ENCODE results near the gene DNAJC11. TPM values are rescaled to one million over a fixed set of nuclear protein-coding genes. Genes with fewer than 3 reads are reported as not detected.

Gene DNAJC11
- total and polyA plus RNA-seq, 9 donors: 26.9 to 41.0 (median 34.4) TPM

GRCh38 chr1:6731905-6732304, 30.3 kb upstream of the DNAJC11 start:
- H3K27ac ChIP-seq (ENCODE audit: low read length): no peak overlapping the region
- WGBS (ENCODE audit: insufficient coverage): no CpG with 5 or more reads among the region's 3 CpGs
- H3K27me3 ChIP-seq (ENCODE audit: control insufficient read depth, insufficient read depth, low read length): peaks cover 11% of the 10 kb centered on the region
- no peaks in the 10 kb centered on the region for H3K9me3 ChIP-seq (replicated peaks; ENCODE audit: control insufficient read depth, low read depth, low read length)
- DNase-seq: no peak
- no peaks in the 10 kb centered on the region for H3K36me3 ChIP-seq (ENCODE audit: control insufficient read depth, insufficient read depth, low read length)
- no peaks in the 10 kb centered on the region for H3K4me1 ChIP-seq (ENCODE audit: control insufficient read depth, insufficient read depth, low read length)
- no peak overlapping the region for H3K4me3 ChIP-seq (ENCODE audit: low read length)

GRCh38 chr1:6730880-6731279, 29.3 kb upstream of the DNAJC11 start:
- no peaks in the 10 kb centered on the region for H3K36me3 ChIP-seq (ENCODE audit: control insufficient read depth, insufficient read depth, low read length)
- no peaks in the 10 kb centered on the region for H3K9me3 ChIP-seq (replicated peaks; ENCODE audit: control insufficient read depth, low read depth, low read length)
- peaks cover 11% of the 10 kb centered on the region for H3K27me3 ChIP-seq (ENCODE audit: control insufficient read depth, insufficient read depth, low read length)
- 80% methylated on average over 4 of the region's 6 CpGs for WGBS (ENCODE audit: insufficient coverage)
- H3K4me1 ChIP-seq (ENCODE audit: control insufficient read depth, insufficient read depth, low read length): no peaks in the 10 kb centered on the region
- H3K27ac ChIP-seq (ENCODE audit: low read length): no peak overlapping the region
- no peak for DNase-seq
- H3K4me3 ChIP-seq (ENCODE audit: low read length): no peak overlapping the region

DNA sequence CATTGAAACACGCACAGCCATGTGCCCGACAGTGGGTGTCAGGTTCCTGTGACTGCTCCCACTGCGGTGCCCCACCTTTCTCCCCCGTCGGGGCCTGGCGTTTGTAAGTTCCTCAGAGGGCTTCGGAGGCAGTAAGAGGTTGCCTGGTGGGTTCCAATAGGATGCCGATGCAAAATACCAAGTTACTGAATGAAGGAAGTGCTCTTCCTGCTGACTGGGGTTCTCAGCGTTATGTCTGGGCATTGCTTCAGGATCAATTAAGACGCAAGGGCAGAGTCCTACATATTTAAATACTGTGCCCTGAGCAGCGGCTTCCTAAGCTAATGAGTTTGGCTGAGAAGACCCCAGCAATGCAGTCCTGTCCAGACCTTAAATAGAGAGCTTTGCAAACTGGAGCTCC, 28.9 kb upstream of the DNAJC11 start:
- peaks cover 8% of the 10 kb centered on the region for H3K27me3 ChIP-seq (ENCODE audit: control insufficient read depth, insufficient read depth, low read length)
- WGBS (ENCODE audit: insufficient coverage): 26% methylated on average over 11 of the region's 11 CpGs
- H3K36me3 ChIP-seq (ENCODE audit: control insufficient read depth, insufficient read depth, low read length): no peaks in the 10 kb centered on the region
- no peak overlapping the region for H3K4me3 ChIP-seq (ENCODE audit: low read length)
- H3K27ac ChIP-seq (ENCODE audit: low read length): no peak overlapping the region
- DNase-seq: no peak
- no peaks in the 10 kb centered on the region for H3K4me1 ChIP-seq (ENCODE audit: control insufficient read depth, insufficient read depth, low read length)
- H3K9me3 ChIP-seq (replicated peaks; ENCODE audit: control insufficient read depth, low read depth, low read length): no peaks in the 10 kb centered on the region

DNA sequence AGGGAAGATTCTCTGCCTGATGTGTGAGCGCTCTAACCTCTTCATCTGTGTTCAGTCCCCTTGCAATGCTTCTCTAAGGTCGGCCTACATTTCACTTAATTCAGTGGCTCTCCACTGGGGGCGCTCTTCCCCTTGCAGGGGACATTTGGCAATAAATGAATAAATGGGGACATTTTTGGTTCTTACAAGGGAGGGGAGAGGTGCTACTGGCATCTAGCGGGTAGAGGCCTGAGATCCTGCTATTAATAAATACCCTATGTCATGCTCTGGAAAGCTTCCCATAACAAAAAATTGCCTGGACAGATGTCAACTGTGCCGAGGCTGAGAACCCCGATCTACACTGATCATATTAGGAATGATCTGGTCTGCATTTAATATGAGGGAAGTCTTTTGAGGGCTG, 25.9 kb upstream of the DNAJC11 start:
- Histone ChIP-seq H3K36me3 (ENCODE audit: control insufficient read depth, insufficient read depth, low read length) (no peaks in the 10 kb centered on the region), H3K9me3 (replicated peaks; ENCODE audit: control insufficient read depth, low read depth, low read length) (no peaks in the 10 kb centered on the region), H3K4me3 (ENCODE audit: low read length) (no peak overlapping the region), H3K4me1 (ENCODE audit: control insufficient read depth, insufficient read depth, low read length) (no peaks in the 10 kb centered on the region), H3K27ac (ENCODE audit: low read length) (no peak overlapping the region), H3K27me3 (ENCODE audit: control insufficient read depth, insufficient read depth, low read length) (peaks cover 8% of the 10 kb centered on the region)
- WGBS (ENCODE audit: insufficient coverage): no CpG with 5 or more reads among the region's 6 CpGs
- DNase-seq: peak; percentile 38

- Histone ChIP-seq H3K4me3 (ENCODE audit: low read length) (no peak overlapping the region), H3K27ac (ENCODE audit: low read length) (no peak overlapping the region), H3K36me3 (ENCODE audit: control insufficient read depth, insufficient read depth, low read length) (no peaks in the 10 kb centered on the region), H3K4me1 (ENCODE audit: control insufficient read depth, insufficient read depth, low read length) (no peaks in the 10 kb centered on the region), H3K9me3 (replicated peaks; ENCODE audit: control insufficient read depth, low read depth, low read length) (no peaks in the 10 kb centered on the region), H3K27me3 (ENCODE audit: control insufficient read depth, insufficient read depth, low read length) (peaks cover 8% of the 10 kb centered on the region)
- DNase-seq: no peak
- 93% methylated on average over 6 of the region's 7 CpGs for WGBS (ENCODE audit: insufficient coverage)
Observed at GRCh38 chr1:6726253-6726652, 24.6 kb upstream of the DNAJC11 start.

- Histone ChIP-seq H3K27me3 (ENCODE audit: control insufficient read depth, insufficient read depth, low read length) (peaks cover 4% of the 10 kb centered on the region), H3K27ac (ENCODE audit: low read length) (no peak overlapping the region), H3K4me3 (ENCODE audit: low read length) (no peak overlapping the region), H3K36me3 (ENCODE audit: control insufficient read depth, insufficient read depth, low read length) (no peaks in the 10 kb centered on the region), H3K4me1 (ENCODE audit: control insufficient read depth, insufficient read depth, low read length) (no peaks in the 10 kb centered on the region), H3K9me3 (replicated peaks; ENCODE audit: control insufficient read depth, low read depth, low read length) (no peaks in the 10 kb centered on the region)
- DNase-seq: no peak
- 80% methylated on average over 5 of the region's 9 CpGs for WGBS (ENCODE audit: insufficient coverage)
Observed at GRCh38 chr1:6724517-6725141, 23.0 kb upstream of the DNAJC11 start.

DNA sequence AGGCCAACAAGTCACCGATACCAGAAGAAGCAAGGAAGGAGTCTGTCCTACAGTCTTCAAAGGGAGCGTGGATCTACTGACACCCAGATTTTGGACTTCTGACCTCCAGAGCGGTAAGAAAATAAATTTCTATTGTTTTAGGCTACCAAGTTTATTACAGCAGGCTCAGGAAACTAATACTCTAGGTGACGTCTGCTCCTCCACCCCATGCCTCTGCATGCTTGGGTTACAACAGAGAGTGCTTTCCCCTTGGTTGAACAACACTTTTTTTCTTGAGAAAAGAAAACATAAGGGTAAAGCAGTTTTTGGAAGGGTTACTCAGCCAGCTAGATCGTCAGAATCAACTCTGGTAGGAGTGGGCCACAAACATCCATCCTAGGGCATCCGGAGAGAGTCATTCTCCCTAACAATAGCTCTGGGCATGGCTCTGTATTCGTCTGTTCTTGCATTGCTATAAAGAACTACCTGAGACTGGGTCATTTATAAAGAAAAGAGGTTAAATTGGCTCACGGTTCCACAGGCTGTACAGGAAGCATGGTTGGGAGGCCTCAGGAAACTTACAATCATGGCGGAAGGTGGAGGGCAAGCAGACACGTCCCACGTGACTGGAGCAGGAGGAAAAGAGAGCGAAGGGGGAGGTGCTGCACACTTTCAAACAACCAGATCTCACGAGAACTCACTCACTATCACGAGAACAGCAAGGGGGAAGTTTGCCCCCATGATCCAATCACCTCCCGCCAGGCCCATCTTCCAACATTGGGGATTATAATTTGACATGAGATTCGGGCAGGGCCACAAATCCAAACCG, 22.2 kb upstream of the DNAJC11 start:
- Histone ChIP-seq H3K27ac (ENCODE audit: low read length) (no peak overlapping the region), H3K27me3 (ENCODE audit: control insufficient read depth, insufficient read depth, low read length) (no peaks in the 10 kb centered on the region), H3K36me3 (ENCODE audit: control insufficient read depth, insufficient read depth, low read length) (no peaks in the 10 kb centered on the region), H3K4me3 (ENCODE audit: low read length) (no peak overlapping the region), H3K4me1 (ENCODE audit: control insufficient read depth, insufficient read depth, low read length) (no peaks in the 10 kb centered on the region), H3K9me3 (replicated peaks; ENCODE audit: control insufficient read depth, low read depth, low read length) (no peaks in the 10 kb centered on the region)
- 83% methylated on average over 7 of the region's 17 CpGs for WGBS (ENCODE audit: insufficient coverage)
- DNase-seq: no peak

- peaks cover 3% of the 10 kb centered on the region for H3K27me3 ChIP-seq (ENCODE audit: control insufficient read depth, insufficient read depth, low read length)
- WGBS (ENCODE audit: insufficient coverage): no CpG with 5 or more reads among the region's 1 CpG
- no peaks in the 10 kb centered on the region for H3K36me3 ChIP-seq (ENCODE audit: control insufficient read depth, insufficient read depth, low read length)
- DNase-seq: no peak
- H3K4me3 ChIP-seq (ENCODE audit: low read length): no peak overlapping the region
- no peak overlapping the region for H3K27ac ChIP-seq (ENCODE audit: low read length)
- peaks cover 5% of the 10 kb centered on the region for H3K9me3 ChIP-seq (replicated peaks; ENCODE audit: control insufficient read depth, low read depth, low read length)
- no peaks in the 10 kb centered on the region for H3K4me1 ChIP-seq (ENCODE audit: control insufficient read depth, insufficient read depth, low read length)
Observed at GRCh38 chr1:6711174-6711573, 9.6 kb upstream of the DNAJC11 start.

GRCh38 chr1:6704746-6705145, 3.1 kb upstream of the DNAJC11 start:
- no peak overlapping the region for H3K27ac ChIP-seq (ENCODE audit: low read length)
- H3K36me3 ChIP-seq (ENCODE audit: control insufficient read depth, insufficient read depth, low read length): no peaks in the 10 kb centered on the region
- H3K9me3 ChIP-seq (replicated peaks; ENCODE audit: control insufficient read depth, low read depth, low read length): no peaks in the 10 kb centered on the region
- H3K27me3 ChIP-seq (ENCODE audit: control insufficient read depth, insufficient read depth, low read length): peaks cover 3% of the 10 kb centered on the region
- WGBS (ENCODE audit: insufficient coverage): 80% methylated on average over 2 of the region's 6 CpGs
- no peak for DNase-seq
- H3K4me3 ChIP-seq (ENCODE audit: low read length): no peak overlapping the region
- H3K4me1 ChIP-seq (ENCODE audit: control insufficient read depth, insufficient read depth, low read length): peaks cover 13% of the 10 kb centered on the region

DNA sequence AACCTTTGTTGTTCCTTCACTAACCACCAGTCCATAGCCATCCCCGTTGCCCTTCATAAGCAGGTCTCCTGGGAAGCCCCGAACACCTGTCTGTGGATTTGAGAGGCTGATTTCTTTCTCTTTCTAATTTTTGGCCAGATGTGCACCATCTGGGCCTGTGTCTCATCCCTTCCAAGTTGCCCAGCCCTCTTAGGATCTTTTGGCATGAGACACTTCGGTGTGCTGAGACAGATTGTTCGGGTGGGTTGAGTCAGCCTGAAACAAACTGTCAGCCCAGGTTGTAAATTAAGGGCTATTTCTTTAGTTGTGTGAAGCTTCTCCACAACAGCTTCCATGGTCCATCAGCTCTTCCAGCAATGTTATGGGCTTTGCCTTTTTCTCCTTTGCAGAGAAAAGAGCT, 1.4 kb upstream of the DNAJC11 start:
- peaks cover 13% of the 10 kb centered on the region for H3K4me1 ChIP-seq (ENCODE audit: control insufficient read depth, insufficient read depth, low read length)
- peaks cover 4% of the 10 kb centered on the region for H3K36me3 ChIP-seq (ENCODE audit: control insufficient read depth, insufficient read depth, low read length)
- H3K9me3 ChIP-seq (replicated peaks; ENCODE audit: control insufficient read depth, low read depth, low read length): no peaks in the 10 kb centered on the region
- no peak for DNase-seq
- H3K27ac ChIP-seq (ENCODE audit: low read length): no peak overlapping the region
- H3K27me3 ChIP-seq (ENCODE audit: control insufficient read depth, insufficient read depth, low read length): peaks cover 3% of the 10 kb centered on the region
- no peak overlapping the region for H3K4me3 ChIP-seq (ENCODE audit: low read length)
- no CpG with 5 or more reads among the region's 4 CpGs for WGBS (ENCODE audit: insufficient coverage)
